GM21717 (cell line): Measurements from ENCODE around the gene NNMT.

ENCODE experiments used
- ATAC-seq: cut with Tn5 transposase; IDR thresholded peaks from one replicate; pipeline ENCODE4 v1.9.1; 2021; ENCODE audit warnings: mild to moderate bottlenecking, moderate library complexity; ENCODE audit not compliant: unreplicated experiment

NNMT gene

GRCh38 chr11:114343493-114343892 lies 47.3 kb downstream of the NNMT start:
- ATAC-seq = no peak

- ATAC-seq = no peak
Observed at GRCh38 chr11:114344494-114344893, 48.3 kb downstream of the NNMT start.

- ATAC-seq = no peak
Observed at GRCh38 chr11:114345575-114346222, 49.5 kb downstream of the NNMT start.

- no peak for ATAC-seq
Observed at GRCh38 chr11:114346709-114347141, 50.5 kb downstream of the NNMT start.

- no peak for ATAC-seq
Observed at GRCh38 chr11:114348200-114349191, 52.3 kb downstream of the NNMT start.

GRCh38 chr11:114350022-114350421 lies 53.8 kb downstream of the NNMT start:
- ATAC-seq = no peak

GRCh38 chr11:114353443-114353842 lies 57.2 kb downstream of the NNMT start:
- no peak for ATAC-seq

- no peak for ATAC-seq
Observed at GRCh38 chr11:114354076-114354475, 57.9 kb downstream of the NNMT start.

- no peak for ATAC-seq
Observed at GRCh38 chr11:114358716-114359115, 62.5 kb downstream of the NNMT start.

GRCh38 chr11:114359342-114359741 lies 63.1 kb downstream of the NNMT start:
- ATAC-seq = no peak

GRCh38 chr11:114362326-114362725 lies 66.1 kb downstream of the NNMT start:
- ATAC-seq = no peak

GRCh38 chr11:114362958-114363357 lies 66.8 kb downstream of the NNMT start:
- no peak for ATAC-seq
